GM12801 (cell line): ENCODE data around the gene EVL.

Experiments
- TF ChIP-seq, protein P1 (sequence below): IDR thresholded peaks from one replicate; pipeline ENCODE4 v1.5.1; 2011; ENCODE audit warnings: control low read depth; ENCODE audit not compliant: insufficient read length; ENCODE audit errors: extremely low read depth

EVL gene

GRCh38 chr14:100091386-100091785, 26.2 kb downstream of the EVL start:
- TF ChIP-seq, protein P1, sequence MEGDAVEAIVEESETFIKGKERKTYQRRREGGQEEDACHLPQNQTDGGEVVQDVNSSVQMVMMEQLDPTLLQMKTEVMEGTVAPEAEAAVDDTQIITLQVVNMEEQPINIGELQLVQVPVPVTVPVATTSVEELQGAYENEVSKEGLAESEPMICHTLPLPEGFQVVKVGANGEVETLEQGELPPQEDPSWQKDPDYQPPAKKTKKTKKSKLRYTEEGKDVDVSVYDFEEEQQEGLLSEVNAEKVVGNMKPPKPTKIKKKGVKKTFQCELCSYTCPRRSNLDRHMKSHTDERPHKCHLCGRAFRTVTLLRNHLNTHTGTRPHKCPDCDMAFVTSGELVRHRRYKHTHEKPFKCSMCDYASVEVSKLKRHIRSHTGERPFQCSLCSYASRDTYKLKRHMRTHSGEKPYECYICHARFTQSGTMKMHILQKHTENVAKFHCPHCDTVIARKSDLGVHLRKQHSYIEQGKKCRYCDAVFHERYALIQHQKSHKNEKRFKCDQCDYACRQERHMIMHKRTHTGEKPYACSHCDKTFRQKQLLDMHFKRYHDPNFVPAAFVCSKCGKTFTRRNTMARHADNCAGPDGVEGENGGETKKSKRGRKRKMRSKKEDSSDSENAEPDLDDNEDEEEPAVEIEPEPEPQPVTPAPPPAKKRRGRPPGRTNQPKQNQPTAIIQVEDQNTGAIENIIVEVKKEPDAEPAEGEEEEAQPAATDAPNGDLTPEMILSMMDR: no peak

GRCh38 chr14:100092832-100093231, 27.6 kb downstream of the EVL start:
- TF ChIP-seq, protein P1: no peak

DNA sequence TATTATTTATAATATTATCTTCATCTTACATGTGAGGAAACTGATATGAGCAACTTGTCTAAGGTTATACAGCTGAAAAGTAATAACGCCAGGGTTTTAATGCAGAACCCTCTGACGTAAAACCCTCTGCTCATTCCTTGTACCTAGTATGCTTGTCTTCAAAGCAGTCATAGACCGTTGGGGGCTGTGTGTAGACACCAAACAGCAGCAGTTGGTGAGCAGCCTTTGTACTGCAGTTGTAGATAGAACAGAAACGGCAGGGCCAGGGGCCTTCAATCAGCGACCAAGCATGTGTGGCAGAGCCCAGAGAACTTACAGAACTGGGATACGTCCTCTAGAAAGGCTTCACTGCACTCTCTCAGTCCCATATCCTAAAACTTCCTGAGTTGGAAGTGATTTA, 28.1 kb downstream of the EVL start:
- TF ChIP-seq, protein P1: no peak

- TF ChIP-seq, protein P1: no peak
These were observed 31.4 kb downstream of the EVL start for GRCh38 chr14:100096656-100097055.

- TF ChIP-seq, protein P1: no peak
These were observed 32.9 kb downstream of the EVL start for GRCh38 chr14:100098171-100098570.

DNA sequence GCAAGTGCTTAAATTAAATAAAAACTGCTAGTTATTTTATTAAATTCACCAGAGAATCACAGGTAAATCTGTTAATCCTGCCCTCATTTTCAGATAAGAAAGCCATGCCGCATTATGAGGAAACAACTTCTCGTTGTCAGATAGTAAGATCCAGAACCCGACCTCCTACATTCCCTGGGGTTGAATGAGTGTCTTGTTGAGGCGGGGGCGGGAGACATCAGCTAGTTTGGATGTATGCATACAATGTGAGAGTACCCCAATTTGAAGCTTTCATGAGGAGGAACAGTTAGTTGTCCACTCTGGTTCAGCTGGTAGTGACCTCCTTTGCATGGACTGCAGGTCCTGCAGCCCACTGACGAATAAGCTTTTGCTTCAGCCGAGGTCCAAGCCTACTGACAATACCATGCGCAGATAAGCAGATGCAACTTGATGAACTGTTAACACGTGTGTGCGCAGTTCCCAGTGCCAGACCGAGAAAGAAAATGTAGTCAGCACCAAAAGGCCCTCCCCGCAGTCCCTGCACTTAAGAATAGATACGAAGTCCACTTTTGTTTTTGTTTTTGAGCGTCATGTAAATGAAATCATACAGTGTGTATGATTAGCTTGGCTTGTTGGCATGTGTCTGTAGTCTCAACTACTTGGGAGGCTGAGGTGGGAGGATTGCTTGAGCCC, 34.9 kb downstream of the EVL start:
- TF ChIP-seq, protein P1: no peak

DNA sequence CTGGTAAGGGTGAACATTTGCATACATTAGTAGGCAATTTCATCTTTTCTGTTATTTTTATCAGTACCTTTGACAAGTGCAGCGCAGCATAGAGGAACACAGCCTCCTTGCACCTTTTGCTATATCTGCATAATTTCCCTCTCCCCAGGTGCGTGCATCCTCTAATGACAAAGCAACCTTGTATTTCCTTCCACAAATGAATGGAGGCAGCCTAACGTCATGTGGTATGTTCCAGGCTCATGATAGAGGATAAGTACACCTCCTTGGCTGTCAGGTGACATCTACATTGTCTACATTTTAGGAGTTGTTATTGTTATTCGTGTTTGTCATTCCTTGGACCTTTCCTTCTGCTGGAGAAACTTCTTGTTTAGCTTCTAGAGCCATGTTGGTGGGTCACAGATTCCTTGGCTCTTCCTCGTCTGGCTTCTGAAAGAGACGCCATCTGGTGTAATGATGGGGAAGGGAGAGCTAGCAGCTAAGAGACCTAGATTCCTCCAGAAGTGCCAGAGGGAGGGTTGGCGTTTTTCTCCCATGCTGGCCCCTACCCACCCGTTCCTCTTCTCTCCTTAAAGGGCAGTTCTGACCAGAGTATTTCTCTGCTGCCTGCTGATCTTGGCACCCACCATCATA, 37.0 kb downstream of the EVL start:
- TF ChIP-seq, protein P1: no peak
